GM23338 (cell line): ENCODE results near the gene FMN1.

ENCODE experiments used
- CTCF ChIP-seq, 2 experiments: fragments of 200-600 bp in 1 of 2; sonication (generic) in 1 of 2; conservative IDR thresholded peaks; 2 replicates each; pipeline versions ENCODE4 v1.5.1 to v1.6.1; 2016 to 2017; ENCODE audit warnings: antibody characterized with exemption in 2 of 2, low read depth in 2 of 2, mild to moderate bottlenecking in 2 of 2, moderate library complexity in 1 of 2
- JUNB ChIP-seq: IDR thresholded peaks from one replicate; pipeline ENCODE4 v1.6.1; 2016; ENCODE audit warnings: antibody characterized with exemption; ENCODE audit not compliant: unreplicated experiment

- no peak for TF ChIP-seq CTCF (conservative IDR thresholded peaks at IDR 0.05; ENCODE audit: low read depth in 2 of 2)
- no peak for TF ChIP-seq JUNB
Observed at GRCh38 chr15:33032053-33032452, 162.5 kb downstream of the FMN1 start.
